Mucosa of stomach (tissue), 1 donor: ENCODE results near the gene XPNPEP2.

Experiments
- H3K27me3 ChIP-seq: one replicate; pipeline ENCODE4 v1.7.0; 2013; ENCODE audit warnings: mild to moderate bottlenecking, low read length; ENCODE audit not compliant: control insufficient read depth, insufficient read depth
- H3K36me3 ChIP-seq: one replicate; pipeline ENCODE4 v1.7.0; 2013; ENCODE audit warnings: low read length; ENCODE audit not compliant: control insufficient read depth, insufficient read depth
- H3K4me1 ChIP-seq: one replicate; pipeline ENCODE4 v1.7.0; 2013; ENCODE audit warnings: mild to moderate bottlenecking, low read length; ENCODE audit not compliant: control insufficient read depth, insufficient read depth
- H3K4me3 ChIP-seq: one replicate; pipeline ENCODE4 v1.7.0; 2013; ENCODE audit warnings: low read length
- H3K9ac ChIP-seq: one replicate; pipeline ENCODE4 v1.7.0; 2013; ENCODE audit warnings: mild to moderate bottlenecking, low read length, moderate library complexity
- H3K9me3 ChIP-seq: one replicate; pipeline ENCODE4 v1.7.0; 2013; ENCODE audit warnings: mild to moderate bottlenecking, low read length, moderate library complexity; ENCODE audit not compliant: control insufficient read depth
- donor health status: Pancreatic carcinoma.

XPNPEP2 gene

GRCh38 chrX:129704491-129704890 is 34.3 kb upstream of the XPNPEP2 start:
- Histone ChIP-seq H3K9ac (no peak overlapping the region), H3K9me3 (no peaks in the 10 kb centered on the region), H3K27me3 (no peaks in the 10 kb centered on the region), H3K4me3 (no peak overlapping the region), H3K36me3 (no peaks in the 10 kb centered on the region), H3K4me1 (no peaks in the 10 kb centered on the region)

- Histone ChIP-seq H3K27me3 (no peaks in the 10 kb centered on the region), H3K36me3 (no peaks in the 10 kb centered on the region)
Observed at GRCh38 chrX:129705377-129705925, 33.3 kb upstream of the XPNPEP2 start.

GRCh38 chrX:129705988-129706387 is 32.8 kb upstream of the XPNPEP2 start:
- no peak overlapping the region for H3K4me3 ChIP-seq
- H3K9me3 ChIP-seq, result no peaks in the 10 kb centered on the region
- no peaks in the 10 kb centered on the region for H3K27me3 ChIP-seq
- no peaks in the 10 kb centered on the region for H3K36me3 ChIP-seq
- H3K9ac ChIP-seq, result no peak overlapping the region
- H3K4me1 ChIP-seq, result no peaks in the 10 kb centered on the region

More at GRCh38 chrX:129705377-129705925, 33.3 kb upstream of the XPNPEP2 start:
- Histone ChIP-seq H3K9ac (no peak overlapping the region), H3K4me3 (no peak overlapping the region), H3K4me1 (no peaks in the 10 kb centered on the region), H3K9me3 (no peaks in the 10 kb centered on the region)

- Histone ChIP-seq H3K4me1 (no peaks in the 10 kb centered on the region), H3K9ac (no peak overlapping the region), H3K9me3 (no peaks in the 10 kb centered on the region), H3K4me3 (no peak overlapping the region), H3K36me3 (no peaks in the 10 kb centered on the region), H3K27me3 (no peaks in the 10 kb centered on the region)
Observed at GRCh38 chrX:129706400-129707072, 32.2 kb upstream of the XPNPEP2 start.

- H3K9me3 ChIP-seq, result no peaks in the 10 kb centered on the region
- no peak overlapping the region for H3K4me3 ChIP-seq
- no peak overlapping the region for H3K9ac ChIP-seq
Observed at GRCh38 chrX:129714581-129714980, 24.2 kb upstream of the XPNPEP2 start.

GRCh38 chrX:129716507-129716906 is 22.3 kb upstream of the XPNPEP2 start:
- Histone ChIP-seq H3K4me3 (no peak overlapping the region), H3K9ac (no peak overlapping the region), H3K36me3 (no peaks in the 10 kb centered on the region), H3K9me3 (no peaks in the 10 kb centered on the region), H3K4me1 (no peaks in the 10 kb centered on the region), H3K27me3 (no peaks in the 10 kb centered on the region)

More at GRCh38 chrX:129714581-129714980, 24.2 kb upstream of the XPNPEP2 start:
- no peaks in the 10 kb centered on the region for H3K27me3 ChIP-seq
- H3K4me1 ChIP-seq, result no peaks in the 10 kb centered on the region
- no peaks in the 10 kb centered on the region for H3K36me3 ChIP-seq

GRCh38 chrX:129717892-129718291 is 20.9 kb upstream of the XPNPEP2 start:
- Histone ChIP-seq H3K4me1 (no peaks in the 10 kb centered on the region), H3K4me3 (no peak overlapping the region), H3K36me3 (no peaks in the 10 kb centered on the region), H3K9me3 (no peaks in the 10 kb centered on the region), H3K27me3 (no peaks in the 10 kb centered on the region), H3K9ac (no peak overlapping the region)

GRCh38 chrX:129718676-129719075 is 20.1 kb upstream of the XPNPEP2 start:
- Histone ChIP-seq H3K27me3 (no peaks in the 10 kb centered on the region), H3K36me3 (no peaks in the 10 kb centered on the region), H3K4me1 (no peaks in the 10 kb centered on the region), H3K9ac (no peak overlapping the region), H3K4me3 (no peak overlapping the region), H3K9me3 (no peaks in the 10 kb centered on the region)

GRCh38 chrX:129719268-129719667 is 19.5 kb upstream of the XPNPEP2 start:
- Histone ChIP-seq H3K4me3 (no peak overlapping the region), H3K4me1 (no peaks in the 10 kb centered on the region), H3K27me3 (no peaks in the 10 kb centered on the region), H3K9me3 (no peaks in the 10 kb centered on the region), H3K9ac (no peak overlapping the region), H3K36me3 (no peaks in the 10 kb centered on the region)

- H3K27me3 ChIP-seq, result no peaks in the 10 kb centered on the region
- H3K36me3 ChIP-seq, result no peaks in the 10 kb centered on the region
- no peaks in the 10 kb centered on the region for H3K4me1 ChIP-seq
- H3K4me3 ChIP-seq, result no peak overlapping the region
- no peaks in the 10 kb centered on the region for H3K9me3 ChIP-seq
- H3K9ac ChIP-seq, result no peak overlapping the region
Observed at GRCh38 chrX:129719931-129720530, 18.7 kb upstream of the XPNPEP2 start.

- H3K27me3 ChIP-seq, result no peaks in the 10 kb centered on the region
- no peaks in the 10 kb centered on the region for H3K36me3 ChIP-seq
- no peaks in the 10 kb centered on the region for H3K9me3 ChIP-seq
- H3K9ac ChIP-seq, result no peak overlapping the region
- H3K4me3 ChIP-seq, result no peak overlapping the region
- no peaks in the 10 kb centered on the region for H3K4me1 ChIP-seq
Observed at GRCh38 chrX:129720741-129721140, 18.0 kb upstream of the XPNPEP2 start.

GRCh38 chrX:129721414-129721813 is 17.4 kb upstream of the XPNPEP2 start:
- Histone ChIP-seq H3K4me1 (no peaks in the 10 kb centered on the region), H3K9ac (no peak overlapping the region), H3K9me3 (no peaks in the 10 kb centered on the region), H3K36me3 (no peaks in the 10 kb centered on the region), H3K4me3 (no peak overlapping the region), H3K27me3 (no peaks in the 10 kb centered on the region)
